Naive B cell (primary cell): ENCODE measurements around the gene WDPCP. TPM values are rescaled to one million over a fixed set of nuclear protein-coding genes. Genes with fewer than 3 reads are reported as not detected.
A peak's percentile ranks its signal among the peaks of the same experiment; 100 is the strongest.

Experiments
- ATAC-seq, 2 donors: fragments of 150-1000 bp; cut with Tn5 transposase; 2 replicates each; pipeline ENCODE4 v1.10.0; 2021; ENCODE audit warnings: low read depth in 2 of 2, mild to moderate bottlenecking in 2 of 2, moderate library complexity in 2 of 2
- DNase-seq: peaks from one replicate; pipeline ENCODE4 v3.0.0; 2022
- H3K27ac Mint-ChIP-seq, 6 donors: one replicate each; pipeline ENCODE4 v1.8.0; 2020 to 2022; ENCODE audit warnings: mild to moderate bottlenecking in 6 of 6, mixed read lengths in 6 of 6, moderate library complexity in 5 of 6, inconsistent platforms in 2 of 6
- H3K27me3 Mint-ChIP-seq, 3 donors: one replicate each; pipeline ENCODE4 v1.8.0; 2021 to 2022; ENCODE audit warnings: mixed read lengths in 3 of 3, mild to moderate bottlenecking in 1 of 3
- H3K36me3 Mint-ChIP-seq, 2 donors: one replicate each; pipeline ENCODE4 v1.8.0; 2020 to 2022; ENCODE audit warnings: mixed read lengths in 2 of 2, inconsistent platforms in 1 of 2, mild to moderate bottlenecking in 1 of 2
- H3K4me1 Mint-ChIP-seq, 3 donors: one replicate each; pipeline ENCODE4 v1.8.0; 2020 to 2022; ENCODE audit warnings: mixed read lengths in 3 of 3, inconsistent platforms in 1 of 3, mild to moderate bottlenecking in 1 of 3, moderate library complexity in 1 of 3
- H3K4me3 Mint-ChIP-seq, 8 donors: one replicate each; pipeline ENCODE4 v1.8.0; 2020 to 2022; ENCODE audit warnings: mild to moderate bottlenecking in 8 of 8, mixed read lengths in 8 of 8, moderate library complexity in 8 of 8, inconsistent platforms in 2 of 8
- H3K9me3 Mint-ChIP-seq, 7 donors: one replicate each; pipeline ENCODE4 v1.8.0; 2020 to 2022; ENCODE audit warnings: mixed read lengths in 7 of 7, mild to moderate bottlenecking in 5 of 7, inconsistent platforms in 2 of 7, moderate library complexity in 1 of 7
- polyA plus RNA-seq, 6 donors: library from polyadenylated mRNA; unstranded; fragments of 300-500 nt; fragmentation: Illumina TruSeq; gene quantifications; one replicate each; pipeline ENCODE4 v1.2.3, GENCODE V29; 2021; ENCODE audit warnings: low read depth in 6 of 6

Gene WDPCP
- polyA plus RNA-seq, 6 donors from 2014 or later, result 3.8 to 8.5 (median 5.9) TPM

GRCh38 chr2:63555299-63555698 lies 33.0 kb downstream of the WDPCP start:
- no peak for ATAC-seq
- Mint-ChIP-seq H3K9me3 (peaks cover 10 to 40% (median 24%) of the 10 kb centered on the region in 7 donors), H3K4me3 (no peak overlapping the region), H3K4me1 (peaks cover 1 to 2% (median 2%) of the 10 kb centered on the region in 3 donors), H3K36me3 (peaks cover 38% of the 10 kb centered on the region in 2 donors), H3K27me3 (no peaks in the 10 kb centered on the region), H3K27ac (no peak overlapping the region)
- no peak for DNase-seq

- ATAC-seq, result no peak
- Mint-ChIP-seq H3K27me3 (no peaks in the 10 kb centered on the region), H3K9me3 (peaks cover 6 to 18% (median 12%) of the 10 kb centered on the region in 7 donors), H3K4me1 (peaks cover 2 to 9% (median 8%) of the 10 kb centered on the region in 3 donors), H3K36me3 (peaks cover 24 to 25% of the 10 kb centered on the region in 2 donors), H3K27ac (no peak overlapping the region), H3K4me3 (no peak overlapping the region)
- DNase-seq, result no peak
Measured at GRCh38 chr2:63553049-63553448, 35.2 kb downstream of the WDPCP start.

GRCh38 chr2:63545023-63545422 lies 43.3 kb downstream of the WDPCP start:
- Mint-ChIP-seq H3K9me3 (peaks cover 0 to 14% (median 7%) of the 10 kb centered on the region in 7 donors), H3K36me3 (peaks cover 7 to 9% of the 10 kb centered on the region in 2 donors), H3K27ac (peak overlapping the region in 2 of 6 donors; percentile 10 to 73), H3K4me3 (no peak overlapping the region), H3K27me3 (no peaks in the 10 kb centered on the region), H3K4me1 (peaks cover 10 to 12% (median 12%) of the 10 kb centered on the region in 3 donors)
- no peak for ATAC-seq
- no peak for DNase-seq

- H3K4me1 Mint-ChIP-seq, result peaks cover 8 to 10% (median 9%) of the 10 kb centered on the region in 3 donors
- no peak overlapping the region for H3K4me3 Mint-ChIP-seq
- ATAC-seq (no peak), DNase-seq (peak; percentile 2)
- H3K27ac Mint-ChIP-seq, result peak overlapping the region in 1 of 6 donors; percentile 10
- peaks cover 0 to 14% (median 7%) of the 10 kb centered on the region in 7 donors for H3K9me3 Mint-ChIP-seq
- peaks cover 7 to 9% of the 10 kb centered on the region in 2 donors for H3K36me3 Mint-ChIP-seq
- no peaks in the 10 kb centered on the region for H3K27me3 Mint-ChIP-seq
Measured at GRCh38 chr2:63544017-63544627, 44.2 kb downstream of the WDPCP start.

GRCh38 chr2:63539416-63540162 lies 48.7 kb downstream of the WDPCP start:
- peaks cover 0 to 19% (median 10%) of the 10 kb centered on the region in 7 donors for H3K9me3 Mint-ChIP-seq
- H3K27me3 Mint-ChIP-seq, result no peaks in the 10 kb centered on the region
- peaks cover 5 to 8% (median 8%) of the 10 kb centered on the region in 3 donors for H3K4me1 Mint-ChIP-seq
- no peak overlapping the region for H3K4me3 Mint-ChIP-seq
- no peak for DNase-seq
- no peak for ATAC-seq
- peaks cover 5 to 9% of the 10 kb centered on the region in 2 donors for H3K36me3 Mint-ChIP-seq
- no peak overlapping the region for H3K27ac Mint-ChIP-seq

- H3K4me3 Mint-ChIP-seq, result no peak overlapping the region
- ATAC-seq (no peak), DNase-seq (no peak)
- peaks cover 13 to 18% (median 14%) of the 10 kb centered on the region in 3 donors for H3K4me1 Mint-ChIP-seq
- peaks cover 2 to 24% (median 16%) of the 10 kb centered on the region in 7 donors for H3K9me3 Mint-ChIP-seq
- H3K27ac Mint-ChIP-seq, result no peak overlapping the region
- H3K36me3 Mint-ChIP-seq, result peaks cover 5 to 16% of the 10 kb centered on the region in 2 donors
- no peaks in the 10 kb centered on the region for H3K27me3 Mint-ChIP-seq
Measured at GRCh38 chr2:63538390-63538789, 49.9 kb downstream of the WDPCP start.

- no peak overlapping the region for H3K27ac Mint-ChIP-seq
- H3K4me3 Mint-ChIP-seq, result no peak overlapping the region
- ATAC-seq, result no peak
- peaks cover 13 to 18% (median 14%) of the 10 kb centered on the region in 3 donors for H3K4me1 Mint-ChIP-seq
- peaks cover 5 to 35% (median 27%) of the 10 kb centered on the region in 7 donors for H3K9me3 Mint-ChIP-seq
- no peak for DNase-seq
- H3K36me3 Mint-ChIP-seq, result peaks cover 5 to 26% of the 10 kb centered on the region in 2 donors
- H3K27me3 Mint-ChIP-seq, result no peaks in the 10 kb centered on the region
Measured at GRCh38 chr2:63537306-63537705, 51.0 kb downstream of the WDPCP start.

GRCh38 chr2:63530704-63531279 lies 57.5 kb downstream of the WDPCP start:
- DNase-seq, result no peak
- Mint-ChIP-seq H3K36me3 (peaks cover 0 to 35% of the 10 kb centered on the region in 2 donors), H3K4me3 (no peak overlapping the region), H3K9me3 (peaks cover 9 to 53% (median 43%) of the 10 kb centered on the region in 7 donors), H3K27ac (no peak overlapping the region), H3K4me1 (peaks cover 27 to 34% (median 27%) of the 10 kb centered on the region in 3 donors), H3K27me3 (no peaks in the 10 kb centered on the region)
- ATAC-seq, result no peak

- Mint-ChIP-seq H3K27me3 (no peaks in the 10 kb centered on the region), H3K9me3 (peaks cover 11 to 57% (median 48%) of the 10 kb centered on the region in 7 donors), H3K27ac (no peak overlapping the region), H3K4me1 (peaks cover 12 to 33% (median 29%) of the 10 kb centered on the region in 3 donors), H3K36me3 (peaks cover 26 to 36% of the 10 kb centered on the region in 2 donors), H3K4me3 (no peak overlapping the region)
- ATAC-seq, result no peak
- no peak for DNase-seq
Measured at GRCh38 chr2:63525905-63526304, 62.4 kb downstream of the WDPCP start.

GRCh38 chr2:63522950-63523349 lies 65.3 kb downstream of the WDPCP start:
- Mint-ChIP-seq H3K4me3 (no peak overlapping the region), H3K27ac (peak overlapping the region in 1 of 6 donors; percentile 3), H3K27me3 (no peaks in the 10 kb centered on the region), H3K9me3 (peaks cover 18 to 56% (median 51%) of the 10 kb centered on the region in 7 donors), H3K36me3 (peaks cover 34 to 45% of the 10 kb centered on the region in 2 donors), H3K4me1 (peaks cover 10 to 27% (median 16%) of the 10 kb centered on the region in 3 donors)
- DNase-seq (no peak), ATAC-seq (no peak)

GRCh38 chr2:63520793-63521192 lies 67.5 kb downstream of the WDPCP start:
- H3K27me3 Mint-ChIP-seq, result no peaks in the 10 kb centered on the region
- H3K4me1 Mint-ChIP-seq, result peaks cover 7 to 25% (median 16%) of the 10 kb centered on the region in 3 donors
- peaks cover 18 to 56% (median 48%) of the 10 kb centered on the region in 7 donors for H3K9me3 Mint-ChIP-seq
- peaks cover 34 to 45% of the 10 kb centered on the region in 2 donors for H3K36me3 Mint-ChIP-seq
- H3K4me3 Mint-ChIP-seq, result no peak overlapping the region
- H3K27ac Mint-ChIP-seq, result no peak overlapping the region
- DNase-seq, result no peak
- no peak for ATAC-seq

GRCh38 chr2:63514781-63515180 lies 73.5 kb downstream of the WDPCP start:
- Mint-ChIP-seq H3K4me3 (no peak overlapping the region), H3K36me3 (peaks cover 19 to 25% of the 10 kb centered on the region in 2 donors), H3K9me3 (peaks cover 1 to 44% (median 34%) of the 10 kb centered on the region in 7 donors)

GRCh38 chr2:63514237-63514716 lies 74.0 kb downstream of the WDPCP start:
- ATAC-seq, result no peak
- Mint-ChIP-seq H3K36me3 (peaks cover 19 to 27% of the 10 kb centered on the region in 2 donors), H3K4me1 (peaks cover 3 to 7% (median 5%) of the 10 kb centered on the region in 3 donors), H3K9me3 (peaks cover 3 to 44% (median 34%) of the 10 kb centered on the region in 7 donors), H3K27me3 (no peaks in the 10 kb centered on the region), H3K27ac (no peak overlapping the region), H3K4me3 (no peak overlapping the region)
- DNase-seq, result no peak

More at GRCh38 chr2:63514781-63515180, 73.5 kb downstream of the WDPCP start:
- ATAC-seq (no peak), DNase-seq (no peak)
- Mint-ChIP-seq H3K4me1 (peaks cover 5 to 6% (median 5%) of the 10 kb centered on the region in 3 donors), H3K27ac (no peak overlapping the region), H3K27me3 (no peaks in the 10 kb centered on the region)
